Right lobe of liver (tissue), 4 donors: ENCODE measurements around the gene SOHLH1.

Source experiments
- POLR2A ChIP-seq: fragments of 450-650 bp; IDR thresholded peaks from one replicate; pipeline ENCODE4 v1.6.1; 2017; ENCODE audit warnings: antibody characterized with exemption, mild to moderate bottlenecking
- TF ChIP-seq, protein P1 (sequence below), 4 donors: fragments of 200-600 bp in 3 of 4; fragments of 450-650 bp in 1 of 4; IDR thresholded peaks; one replicate each; pipeline versions ENCODE4 v1.5.1 to v1.8.0; 2016 to 2022; ENCODE audit warnings: antibody characterized with exemption in 4 of 4, mild to moderate bottlenecking in 2 of 4
- donor health status: DM: no; HTN: no; CAD: no.
- donor health status: DM: no; HTN: no; CAD: no.
- donor health status: DM: no; HTN: yes; CAD: no.

GRCh38 chr9:135745189-135745588 is 45.9 kb upstream of the SOHLH1 start:
- TF ChIP-seq, protein P1, sequence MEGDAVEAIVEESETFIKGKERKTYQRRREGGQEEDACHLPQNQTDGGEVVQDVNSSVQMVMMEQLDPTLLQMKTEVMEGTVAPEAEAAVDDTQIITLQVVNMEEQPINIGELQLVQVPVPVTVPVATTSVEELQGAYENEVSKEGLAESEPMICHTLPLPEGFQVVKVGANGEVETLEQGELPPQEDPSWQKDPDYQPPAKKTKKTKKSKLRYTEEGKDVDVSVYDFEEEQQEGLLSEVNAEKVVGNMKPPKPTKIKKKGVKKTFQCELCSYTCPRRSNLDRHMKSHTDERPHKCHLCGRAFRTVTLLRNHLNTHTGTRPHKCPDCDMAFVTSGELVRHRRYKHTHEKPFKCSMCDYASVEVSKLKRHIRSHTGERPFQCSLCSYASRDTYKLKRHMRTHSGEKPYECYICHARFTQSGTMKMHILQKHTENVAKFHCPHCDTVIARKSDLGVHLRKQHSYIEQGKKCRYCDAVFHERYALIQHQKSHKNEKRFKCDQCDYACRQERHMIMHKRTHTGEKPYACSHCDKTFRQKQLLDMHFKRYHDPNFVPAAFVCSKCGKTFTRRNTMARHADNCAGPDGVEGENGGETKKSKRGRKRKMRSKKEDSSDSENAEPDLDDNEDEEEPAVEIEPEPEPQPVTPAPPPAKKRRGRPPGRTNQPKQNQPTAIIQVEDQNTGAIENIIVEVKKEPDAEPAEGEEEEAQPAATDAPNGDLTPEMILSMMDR (IDR thresholded peaks at IDR 0.05): no peak
- no peak for TF ChIP-seq POLR2A
